GM13976 (cell line): ENCODE measurements around the gene GLYATL1B.
A peak's percentile ranks its signal among the peaks of the same experiment; 100 is the strongest.
"Not testable (repeated sequence)": the region's sequence is repeated elsewhere in the genome, so short reads cannot be mapped to it uniquely, and the experiment has no call there.

Experiments
- DNase-seq: peaks from one replicate; pipeline ENCODE4 v3.0.0; 2012; ENCODE audit warnings: low spot score
- CTCF ChIP-seq: IDR thresholded peaks from 2 replicates; pipeline ENCODE4 v1.5.1; 2012; ENCODE audit warnings: borderline replicate concordance, mild to moderate bottlenecking; ENCODE audit not compliant: insufficient read depth; ENCODE audit errors: extremely low read depth, missing control alignments, control extremely low read depth
- in situ Hi-C: fragments of 300-500 bp; cut with MboI; formaldehyde crosslinking; loops from one replicate; pipeline ENCODE4 v1.12.0; 2022; ENCODE audit warnings: low sequenced_read_pairs, mixed read lengths, inconsistent platforms; ENCODE audit not compliant: unreplicated experiment

The GLYATL1B gene

DNA sequence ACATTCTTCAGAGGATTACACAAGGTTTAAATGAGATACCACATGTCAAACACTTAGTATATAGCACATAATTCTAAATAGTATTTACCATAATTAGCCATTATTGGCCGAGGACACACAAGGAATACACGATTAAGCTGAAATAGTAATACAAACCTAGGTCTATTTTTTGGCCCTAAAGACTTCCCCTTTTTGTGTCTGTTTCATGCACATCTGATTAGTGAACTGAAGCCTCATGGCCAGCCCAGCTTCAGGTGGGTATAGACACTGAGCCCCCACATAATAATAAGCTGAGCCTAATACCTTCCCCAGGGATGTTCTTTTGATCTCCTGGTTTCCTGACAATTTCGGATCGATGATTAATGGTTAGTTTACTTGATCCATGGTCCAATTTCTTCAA is 2.1 kb downstream of the GLYATL1B start:
- no peak for TF ChIP-seq CTCF
- in situ Hi-C loops: no loop called here
- no peak for DNase-seq

GRCh38 chr11:59093576-59093975 is 7.5 kb downstream of the GLYATL1B start:
- DNase-seq, in situ Hi-C loops: not testable (repeated sequence)

- in situ Hi-C loops, DNase-seq: not testable (repeated sequence)
Measured at GRCh38 chr11:59095225-59095624, 9.1 kb downstream of the GLYATL1B start.

DNA sequence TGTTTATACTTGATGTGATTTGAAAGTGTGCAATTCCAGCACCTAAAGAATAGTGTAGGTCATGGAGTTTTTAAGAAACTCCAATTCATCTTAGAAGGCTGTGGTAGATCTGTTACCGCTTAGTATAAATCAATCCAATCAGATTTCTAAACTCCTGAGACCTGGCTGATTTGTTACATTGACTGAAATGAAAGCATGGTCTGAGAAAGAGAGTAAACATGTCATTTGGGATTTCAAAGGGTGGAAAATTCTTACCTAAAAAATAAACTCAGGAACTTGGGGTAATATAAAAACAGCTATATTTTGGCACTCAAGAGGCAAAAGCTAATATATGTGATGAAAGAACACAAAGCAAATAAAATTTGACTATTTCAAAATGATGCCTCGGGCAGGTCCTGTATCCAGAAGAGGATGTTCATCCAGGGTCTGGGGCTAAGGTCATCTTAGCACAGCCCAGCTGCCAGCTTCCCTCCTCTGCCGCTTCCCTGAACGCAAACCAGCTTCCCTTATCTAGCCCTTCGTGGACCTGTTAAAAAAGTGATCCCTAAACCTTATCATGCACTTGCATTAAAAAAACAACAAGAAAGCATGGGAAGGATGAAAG is 10.0 kb downstream of the GLYATL1B start:
- in situ Hi-C loops, DNase-seq: not testable (repeated sequence)

GRCh38 chr11:59097113-59097708 is 11.1 kb downstream of the GLYATL1B start:
- DNase-seq: peak; percentile 14
- peak; percentile 53 for TF ChIP-seq CTCF
- in situ Hi-C loops: no loop called here

DNA sequence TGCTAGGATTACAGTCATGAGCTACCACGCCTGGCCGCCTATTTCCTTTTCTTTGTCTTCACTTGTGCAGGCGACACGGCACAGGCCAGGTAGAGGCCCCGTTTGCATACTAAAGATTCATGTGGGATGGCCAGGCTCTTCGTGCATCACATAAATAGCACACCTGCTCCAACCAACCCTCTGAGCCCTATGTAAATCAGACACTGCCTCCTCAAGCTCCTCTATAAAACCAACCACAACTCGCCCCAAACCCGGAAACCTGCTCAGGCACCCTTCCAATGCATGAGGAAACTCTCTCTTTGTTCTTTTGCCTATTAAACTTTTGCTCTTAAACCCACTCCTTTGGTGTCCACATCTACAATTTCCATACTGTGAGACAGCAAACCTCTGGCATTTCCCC is 11.8 kb downstream of the GLYATL1B start:
- in situ Hi-C loops, DNase-seq: not testable (repeated sequence)

DNA sequence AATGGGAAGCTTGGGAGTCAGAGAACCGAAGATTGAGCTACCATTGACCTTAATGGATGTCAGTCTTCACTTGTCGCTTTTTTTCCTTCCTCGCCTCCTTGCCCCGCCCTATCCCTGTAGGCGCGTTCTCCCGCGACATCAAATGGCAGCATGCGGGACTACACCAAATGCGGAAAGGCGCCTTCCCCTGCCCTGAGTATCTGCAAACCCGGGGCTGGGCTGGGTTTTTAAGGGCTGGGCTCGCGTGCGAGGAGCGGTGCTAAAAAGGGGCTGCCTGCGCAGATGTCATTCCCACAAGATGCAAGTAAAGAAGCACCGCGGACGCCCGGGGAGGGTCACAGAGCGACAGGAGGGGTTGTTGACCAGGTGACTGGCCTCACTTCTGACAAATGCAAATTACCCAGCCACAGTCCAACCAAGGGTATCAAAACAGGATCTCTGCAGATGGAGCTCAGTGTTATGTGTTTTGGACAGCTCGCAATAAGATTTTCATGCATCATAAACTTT is 16.2 kb downstream of the GLYATL1B start:
- TF ChIP-seq CTCF: peak; percentile 73
- in situ Hi-C loops: no loop called here
- peak; percentile 74 for DNase-seq

- DNase-seq: peak; percentile 84
- TF ChIP-seq CTCF: no peak
- in situ Hi-C loops: no loop called here
Measured at GRCh38 chr11:59106363-59107336, 20.5 kb downstream of the GLYATL1B start, which contains the start of gene FAM111B. Gene FAM111B (plus strand): TSS chr11:59107237. CDS start chr11:59109626, 2,389 bp downstream.

DNA sequence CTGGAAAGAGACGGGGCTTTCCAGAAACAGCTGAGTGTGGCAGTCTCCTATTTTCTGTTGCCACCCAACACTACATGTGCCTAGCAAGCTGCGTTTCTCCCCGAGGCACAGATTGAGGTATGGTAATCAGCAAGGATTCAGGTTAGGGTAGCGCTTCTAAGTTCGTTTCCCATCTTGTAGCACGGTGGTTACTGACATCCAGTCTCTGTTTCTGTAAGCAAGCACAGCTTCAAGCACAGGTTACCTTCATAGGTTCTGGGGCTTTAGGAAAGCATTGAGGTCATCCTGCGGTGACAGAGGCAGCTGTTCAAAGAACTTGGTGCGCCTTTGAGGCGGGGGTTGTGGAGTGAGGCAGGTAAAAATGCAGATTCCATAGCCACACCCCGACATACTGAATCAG is 21.6 kb downstream of the GLYATL1B start:
- DNase-seq, in situ Hi-C loops: not testable (repeated sequence)
